GM12892 (cell line): ENCODE results near the gene DMTF1.

ENCODE experiments used
- POLR2A ChIP-seq: IDR thresholded peaks from 2 replicates; pipeline ENCODE4 v1.6.1; 2011; ENCODE audit warnings: low read depth, low read length, control low read depth
- POLR2AphosphoS5 ChIP-seq: IDR thresholded peaks from 2 replicates; pipeline ENCODE4 v1.6.1; 2011; ENCODE audit warnings: low read depth, low read length, control low read depth

DNA sequence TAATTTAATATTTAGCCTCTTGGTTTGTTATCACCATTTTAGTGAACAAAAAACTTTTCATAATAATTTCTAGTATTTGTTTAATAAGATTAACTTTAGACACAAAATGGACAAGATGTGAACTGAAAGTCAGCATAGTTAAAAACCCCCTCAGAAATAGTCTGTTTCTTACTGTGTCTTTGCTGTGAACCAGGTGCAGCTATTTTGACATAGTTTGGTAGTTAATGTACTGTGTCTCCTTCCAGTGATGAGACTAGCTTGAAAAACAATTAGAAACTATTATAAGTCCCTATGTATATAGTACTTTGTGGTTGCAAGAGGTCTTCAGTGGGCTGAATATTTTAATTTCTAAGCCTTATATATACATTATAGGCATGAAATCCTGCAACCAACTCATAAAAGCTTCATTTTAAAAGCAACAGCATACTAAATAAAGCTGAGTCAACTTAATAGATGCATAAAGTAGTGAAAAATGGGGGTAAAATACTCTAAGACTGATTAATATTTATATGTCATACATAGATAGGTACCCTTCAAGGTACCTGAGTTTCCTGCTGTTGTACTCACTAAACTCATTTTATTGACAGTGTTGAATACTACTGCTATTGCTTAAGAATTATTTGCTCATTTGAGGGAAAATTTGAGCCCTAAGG, 19.2 kb downstream of the DMTF1 start:
- TF ChIP-seq POLR2A (no peak), POLR2AphosphoS5 (no peak)
